Epidermal melanocyte (primary cell): ENCODE measurements around the gene PIP5KL1.
A peak's percentile ranks its signal among the peaks of the same experiment; 100 is the strongest.

Experiments used
- DNase-seq: peaks from one replicate; pipeline ENCODE4 v3.0.0; 2011; ENCODE audit warnings: low spot score; ENCODE audit not compliant: insufficient read length

PIP5KL1 gene

GRCh38 chr9:127949827-127950512, 19.4 kb upstream of the PIP5KL1 start:
- DNase-seq, result no peak

GRCh38 chr9:127947841-127948710, 17.5 kb upstream of the PIP5KL1 start:
- no peak for DNase-seq

- no peak for DNase-seq
Observed at GRCh38 chr9:127946728-127947127, 16.2 kb upstream of the PIP5KL1 start.

GRCh38 chr9:127945942-127946341, 15.4 kb upstream of the PIP5KL1 start:
- no peak for DNase-seq

- DNase-seq, result no peak
Observed at GRCh38 chr9:127945338-127945737, 14.8 kb upstream of the PIP5KL1 start.

GRCh38 chr9:127944586-127945218, 14.1 kb upstream of the PIP5KL1 start:
- no peak for DNase-seq

- peak; percentile 64 for DNase-seq
Observed at GRCh38 chr9:127943731-127944144, 13.2 kb upstream of the PIP5KL1 start.

- no peak for DNase-seq
Observed at GRCh38 chr9:127943011-127943662, 12.6 kb upstream of the PIP5KL1 start.

GRCh38 chr9:127942216-127943010, 11.8 kb upstream of the PIP5KL1 start:
- DNase-seq, result no peak

- no peak for DNase-seq
Observed at GRCh38 chr9:127941961-127942215, 11.3 kb upstream of the PIP5KL1 start.

GRCh38 chr9:127941062-127941960, 10.7 kb upstream of the PIP5KL1 start:
- DNase-seq, result no peak

GRCh38 chr9:127940593-127940992, 10.0 kb upstream of the PIP5KL1 start:
- no peak for DNase-seq

- no peak for DNase-seq
Observed at GRCh38 chr9:127938298-127938690, 7.7 kb upstream of the PIP5KL1 start.

- DNase-seq, result peak; percentile 97
Observed at GRCh38 chr9:127937388-127938297, 7.1 kb upstream of the PIP5KL1 start, which contains the start of gene DPM2. DPM2 (minus strand) TSS chr9:127937854; CDS start chr9:127937820, 34 bp downstream.

- no peak for DNase-seq
Observed at GRCh38 chr9:127937056-127937387, 6.4 kb upstream of the PIP5KL1 start.

GRCh38 chr9:127936347-127936852, 5.8 kb upstream of the PIP5KL1 start:
- DNase-seq, result no peak

GRCh38 chr9:127935765-127936221, 5.2 kb upstream of the PIP5KL1 start:
- DNase-seq, result no peak

GRCh38 chr9:127934986-127935385, 4.4 kb upstream of the PIP5KL1 start:
- DNase-seq, result no peak

- DNase-seq, result no peak
Observed at GRCh38 chr9:127934248-127934647, 3.7 kb upstream of the PIP5KL1 start.
